PC-9 (cell line): ENCODE results near the gene MED20.

Experiments used
- EZH2 ChIP-seq: fragments of 200-600 bp; sonication (generic); IDR thresholded peaks from 2 replicates; pipeline ENCODE4 v1.8.0; 2017; ENCODE audit warnings: antibody characterized with exemption, low read depth
- TF ChIP-seq, protein P1 (sequence below): fragments of 200-600 bp; sonication (generic); conservative IDR thresholded peaks from 2 replicates; pipeline ENCODE4 v1.6.1; 2017; ENCODE audit warnings: mixed run types, antibody characterized with exemption, mild to moderate bottlenecking, moderate library complexity

DNA sequence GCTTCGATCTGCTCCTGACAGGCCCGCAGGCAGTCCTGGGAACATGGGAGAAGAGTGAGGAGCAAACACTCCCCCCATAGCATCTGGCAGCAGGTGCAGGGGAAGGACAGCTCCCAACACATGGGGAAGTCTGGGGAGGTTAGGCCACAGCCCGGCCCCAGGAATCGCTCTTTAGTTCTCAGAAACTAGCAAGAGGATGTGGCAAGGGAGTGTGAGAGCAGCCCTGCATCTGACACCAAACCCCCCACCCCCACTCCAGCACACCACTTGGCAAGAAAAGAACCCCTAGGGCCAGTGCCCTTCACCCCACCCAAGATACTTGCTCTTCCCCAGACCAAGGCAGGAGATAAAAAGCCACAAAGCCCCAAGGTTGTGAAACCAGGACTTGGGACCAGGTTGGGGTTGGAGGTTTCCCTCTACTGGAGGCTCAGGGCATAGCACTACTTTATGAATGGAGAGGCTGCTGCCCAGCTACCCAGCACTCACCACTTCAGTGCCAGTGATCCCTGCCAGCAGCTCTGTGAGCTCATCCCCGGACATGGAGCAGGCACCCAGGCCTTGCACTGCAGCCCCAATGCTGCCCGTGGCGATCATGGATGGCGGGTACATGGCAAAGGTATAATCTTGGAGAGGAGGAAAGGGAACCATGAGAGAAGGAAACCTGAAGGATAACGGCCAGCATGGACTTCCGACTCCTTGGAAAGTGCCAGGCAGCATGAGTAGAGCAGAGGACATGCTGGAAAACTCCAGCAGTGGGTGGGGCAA, 15.3 kb upstream of the MED20 start:
- TF ChIP-seq, protein P1, sequence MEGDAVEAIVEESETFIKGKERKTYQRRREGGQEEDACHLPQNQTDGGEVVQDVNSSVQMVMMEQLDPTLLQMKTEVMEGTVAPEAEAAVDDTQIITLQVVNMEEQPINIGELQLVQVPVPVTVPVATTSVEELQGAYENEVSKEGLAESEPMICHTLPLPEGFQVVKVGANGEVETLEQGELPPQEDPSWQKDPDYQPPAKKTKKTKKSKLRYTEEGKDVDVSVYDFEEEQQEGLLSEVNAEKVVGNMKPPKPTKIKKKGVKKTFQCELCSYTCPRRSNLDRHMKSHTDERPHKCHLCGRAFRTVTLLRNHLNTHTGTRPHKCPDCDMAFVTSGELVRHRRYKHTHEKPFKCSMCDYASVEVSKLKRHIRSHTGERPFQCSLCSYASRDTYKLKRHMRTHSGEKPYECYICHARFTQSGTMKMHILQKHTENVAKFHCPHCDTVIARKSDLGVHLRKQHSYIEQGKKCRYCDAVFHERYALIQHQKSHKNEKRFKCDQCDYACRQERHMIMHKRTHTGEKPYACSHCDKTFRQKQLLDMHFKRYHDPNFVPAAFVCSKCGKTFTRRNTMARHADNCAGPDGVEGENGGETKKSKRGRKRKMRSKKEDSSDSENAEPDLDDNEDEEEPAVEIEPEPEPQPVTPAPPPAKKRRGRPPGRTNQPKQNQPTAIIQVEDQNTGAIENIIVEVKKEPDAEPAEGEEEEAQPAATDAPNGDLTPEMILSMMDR: peak; percentile 91
- no peak for TF ChIP-seq EZH2
